CMK (cell line): Measurements from ENCODE around the gene B3GAT1.

Experiments used
- DNase-seq: peaks from one replicate; pipeline ENCODE4 v3.0.0-alpha.2; 2010; ENCODE audit warnings: low read depth

B3GAT1 gene

DNA sequence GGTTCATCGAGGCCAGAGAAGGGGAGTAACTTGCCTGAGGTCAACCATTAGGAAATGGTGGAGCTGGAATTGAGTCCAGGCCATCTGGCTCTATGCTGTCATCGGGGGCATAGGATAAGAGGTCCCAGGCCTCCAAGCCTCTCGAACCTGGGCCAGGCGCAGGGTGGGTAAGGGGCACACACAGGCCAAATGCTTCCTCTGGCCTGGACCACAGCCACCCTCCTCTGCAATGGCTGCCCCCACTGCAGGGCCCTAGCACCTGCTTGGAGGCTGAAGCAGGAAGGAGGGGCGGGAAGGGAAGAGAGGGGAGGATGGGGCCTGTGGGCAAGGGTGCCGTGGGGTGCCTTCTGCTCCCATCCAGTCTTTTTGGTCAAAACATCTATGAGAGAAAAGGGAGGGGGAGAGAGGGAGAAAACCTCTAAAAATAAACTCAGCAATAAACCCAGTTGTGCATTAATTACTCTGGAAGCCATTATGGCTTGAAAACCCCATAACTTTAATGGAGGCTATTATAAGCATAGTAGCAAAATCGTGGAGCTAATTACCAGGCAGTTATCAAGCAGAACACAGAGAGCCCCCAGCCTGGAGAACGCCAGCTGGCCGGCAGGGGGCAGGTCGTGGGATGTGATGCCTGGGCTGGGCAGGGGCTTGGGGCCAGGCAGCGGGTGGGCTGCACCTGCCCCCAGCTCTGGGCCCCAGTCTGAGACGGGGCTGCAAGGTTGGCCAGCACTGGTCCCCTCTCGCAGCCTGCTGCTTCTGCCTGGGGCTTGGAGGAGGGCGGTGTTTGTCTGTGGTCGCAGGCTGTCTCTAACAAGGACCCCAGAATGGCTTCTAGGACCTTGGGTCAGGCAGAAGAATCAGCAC lies 21.1 kb downstream of the B3GAT1 start:
- DNase-seq: no peak

DNA sequence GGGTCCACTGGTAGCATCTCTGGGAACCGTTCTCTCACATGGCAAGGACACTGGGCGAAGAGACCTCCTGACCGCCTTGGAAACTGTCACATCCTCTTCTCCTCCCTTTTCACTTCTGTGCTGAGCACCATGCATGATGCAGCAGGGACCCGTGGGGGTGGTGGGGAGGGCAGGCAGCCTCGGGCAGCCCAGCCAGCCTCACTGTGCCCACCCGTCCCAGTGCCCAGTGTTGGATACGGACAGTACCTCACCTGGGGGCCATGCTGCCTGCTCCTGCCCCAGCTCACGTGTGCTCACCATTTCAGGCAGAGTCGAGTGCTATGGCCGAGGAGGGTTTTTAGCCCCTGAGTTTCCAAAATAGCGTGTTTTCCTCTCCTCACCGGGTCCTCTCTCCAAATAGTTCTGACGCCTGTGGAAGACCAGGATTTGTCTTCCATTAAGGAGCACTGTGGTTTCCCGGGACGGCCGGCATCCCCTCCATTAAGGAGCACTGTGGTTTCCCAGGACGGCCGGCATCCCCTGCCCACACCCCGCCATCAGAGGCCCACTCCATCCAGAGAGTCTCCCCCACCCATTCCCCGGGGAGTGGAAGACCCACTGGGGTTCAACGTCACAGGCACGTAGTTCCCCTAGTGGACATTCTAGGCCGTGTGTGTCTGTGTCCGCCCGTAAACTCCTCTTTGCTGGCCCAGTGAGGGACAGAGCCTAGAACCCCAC lies 22.4 kb downstream of the B3GAT1 start:
- DNase-seq: no peak

DNA sequence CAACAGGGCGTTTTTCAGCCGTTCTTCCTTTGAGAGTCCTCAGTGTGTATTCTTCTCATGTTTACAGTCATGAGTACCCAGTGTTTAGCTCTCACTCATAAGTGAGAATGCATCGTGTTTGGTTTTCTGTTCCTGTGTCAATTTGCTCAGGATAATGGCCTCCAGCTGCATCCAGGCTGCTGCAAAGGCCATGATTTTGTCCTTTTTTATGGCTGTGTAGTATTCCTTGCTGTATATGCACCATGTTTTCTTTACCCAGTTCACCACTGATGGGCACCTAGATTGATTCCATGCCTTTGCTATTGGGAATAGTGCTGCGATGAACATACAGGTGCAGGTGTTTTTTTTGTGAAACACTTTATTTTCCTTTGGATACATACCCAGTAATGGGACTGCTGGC lies 23.5 kb downstream of the B3GAT1 start:
- no peak for DNase-seq

DNA sequence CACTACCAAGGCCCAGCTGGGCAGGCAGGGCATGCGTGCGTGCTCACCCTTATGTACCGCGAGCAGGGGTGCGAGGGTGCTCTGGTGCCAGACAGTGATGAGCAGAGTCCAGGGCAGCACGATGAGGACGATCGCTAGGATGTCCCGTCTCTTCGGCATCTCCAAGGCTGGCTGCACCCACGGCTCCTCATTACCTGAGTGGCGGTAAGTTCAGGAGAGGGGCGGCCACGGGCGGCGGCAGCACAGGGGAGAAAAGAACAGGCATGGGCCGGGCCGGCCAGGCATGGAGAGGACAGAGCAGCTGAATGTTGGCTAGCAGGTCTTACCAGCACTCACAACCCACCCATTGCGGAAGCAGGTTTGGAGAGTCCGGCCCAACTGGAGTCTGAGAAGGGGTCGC lies 24.5 kb downstream of the B3GAT1 start:
- no peak for DNase-seq

DNA sequence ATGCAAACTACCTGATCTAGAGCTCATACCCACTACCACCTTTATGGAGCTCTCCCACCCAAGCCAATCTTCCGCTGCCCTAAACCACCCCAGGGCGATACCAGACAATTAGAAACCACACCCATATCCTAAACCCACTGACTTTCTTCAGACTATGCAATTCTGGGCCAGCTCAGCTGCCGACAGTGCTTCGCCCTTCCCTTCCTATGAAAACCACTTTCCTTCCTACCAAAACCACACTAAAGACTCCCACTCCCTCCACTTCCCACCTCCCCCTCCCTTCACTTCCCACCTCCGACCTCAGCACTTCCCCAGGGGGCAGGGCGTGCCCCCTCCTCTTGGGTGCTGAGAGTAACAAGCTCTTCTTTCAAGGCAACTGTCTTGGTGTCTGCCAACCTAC lies 25.1 kb downstream of the B3GAT1 start:
- peak; percentile 3 for DNase-seq

DNA sequence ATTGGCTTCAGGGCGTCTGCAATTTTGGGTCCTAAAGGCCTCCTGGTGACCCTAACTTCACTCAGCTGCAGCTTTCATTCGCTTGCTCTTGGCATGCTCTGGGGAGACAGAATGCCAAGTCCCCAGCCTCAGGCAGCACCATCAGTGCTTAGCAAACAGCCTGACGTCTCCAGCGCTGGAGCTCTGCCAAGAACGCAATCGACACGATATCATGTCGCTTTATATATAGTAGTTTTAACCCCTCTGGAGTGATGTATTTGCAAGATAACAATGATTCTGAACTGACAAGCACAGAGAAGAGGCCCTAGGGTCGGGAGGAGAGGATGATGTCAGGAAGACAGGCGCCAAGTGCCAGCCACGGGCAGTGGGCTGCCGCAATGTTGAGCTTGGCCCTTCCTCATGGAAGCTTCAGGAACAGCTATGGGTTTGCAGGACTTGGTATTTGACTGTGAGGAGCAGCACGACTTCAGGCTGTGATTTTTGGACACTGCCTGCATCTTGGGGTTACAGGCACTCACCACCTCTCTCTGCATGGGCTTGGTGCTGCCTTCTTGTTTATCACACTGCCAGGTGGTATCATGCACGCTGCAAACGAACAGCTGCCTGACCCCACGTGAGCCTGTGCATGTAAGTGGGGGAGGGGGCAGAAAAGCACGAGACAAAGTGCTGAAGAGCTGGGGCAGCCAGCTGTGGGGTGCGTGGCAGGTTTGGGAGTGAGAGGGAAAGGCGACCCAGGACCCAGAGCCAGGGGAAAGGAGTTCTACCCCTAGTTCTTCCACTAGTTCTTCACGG lies 26.1 kb downstream of the B3GAT1 start:
- DNase-seq: no peak

DNA sequence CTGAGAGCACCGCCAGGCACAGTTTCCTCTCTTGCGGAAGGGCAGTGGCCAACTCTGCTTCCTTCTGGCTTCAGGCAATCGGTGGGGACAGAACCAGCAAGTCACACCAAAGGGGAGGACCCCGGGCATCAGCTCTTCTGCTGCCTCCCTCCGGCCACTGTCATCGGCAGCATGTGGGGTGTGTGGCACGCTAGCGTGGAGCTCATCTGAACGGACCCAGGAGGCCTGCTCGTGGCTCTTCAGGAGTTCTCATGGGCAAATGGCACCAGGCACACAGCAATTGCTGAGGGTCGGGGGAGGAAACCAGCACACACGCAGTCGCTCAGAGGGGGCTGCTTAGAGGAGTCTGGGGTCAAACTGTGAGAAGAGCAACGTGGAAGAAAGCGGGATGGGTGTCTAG lies 26.9 kb downstream of the B3GAT1 start:
- no peak for DNase-seq

DNA sequence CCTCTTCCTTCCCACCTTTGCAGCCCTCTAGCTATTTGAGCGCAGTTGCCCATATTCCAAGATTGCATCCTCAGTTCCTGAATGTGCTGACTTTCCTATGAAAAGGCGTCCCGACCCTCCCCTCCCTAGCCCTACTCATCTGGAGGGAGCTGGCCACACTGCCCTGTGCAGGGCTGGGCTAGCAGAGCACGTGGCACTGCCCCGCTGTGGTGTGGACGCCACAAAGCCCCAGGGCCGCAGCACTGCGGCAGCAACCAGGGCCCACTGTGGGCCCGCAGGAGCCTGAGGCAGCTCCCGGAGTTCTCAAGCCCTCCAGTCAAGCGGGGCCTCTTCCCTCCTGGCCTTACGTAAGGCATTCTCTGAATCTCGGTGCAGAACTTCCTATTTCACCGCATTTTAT lies 27.6 kb downstream of the B3GAT1 start:
- DNase-seq: no peak

DNA sequence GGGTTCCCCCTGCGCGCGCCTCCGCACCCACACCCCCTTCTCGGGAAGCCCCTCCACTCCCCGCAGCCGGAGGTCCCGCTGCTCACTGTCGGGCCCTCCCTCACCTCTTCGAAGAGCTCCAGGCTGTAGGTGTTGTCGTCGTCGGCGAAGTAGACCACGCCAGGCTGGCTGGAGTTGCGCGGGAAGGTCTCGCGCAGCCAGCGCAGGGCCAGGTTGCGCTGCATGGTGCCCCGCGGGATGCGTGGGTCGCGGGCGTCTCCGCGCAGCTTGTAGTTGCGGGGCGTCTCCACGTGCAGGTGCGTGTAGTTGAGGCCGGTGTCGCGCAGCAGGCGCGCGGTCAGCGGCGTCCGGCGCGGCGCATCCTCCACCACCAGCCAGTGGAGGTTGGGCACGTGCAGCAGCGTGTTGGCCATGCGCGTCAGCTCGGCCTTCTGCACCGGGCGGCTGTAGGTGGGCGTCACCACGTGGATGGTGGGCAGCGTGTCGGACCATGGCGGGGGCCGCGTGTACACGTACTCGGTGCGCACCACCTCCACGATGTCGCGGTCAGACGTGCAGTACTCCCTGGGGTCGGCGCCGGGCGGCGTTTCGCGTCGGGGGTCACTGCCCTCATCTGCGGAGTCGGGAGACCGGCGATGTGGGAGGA lies 28.3 kb downstream of the B3GAT1 start:
- no peak for DNase-seq

DNA sequence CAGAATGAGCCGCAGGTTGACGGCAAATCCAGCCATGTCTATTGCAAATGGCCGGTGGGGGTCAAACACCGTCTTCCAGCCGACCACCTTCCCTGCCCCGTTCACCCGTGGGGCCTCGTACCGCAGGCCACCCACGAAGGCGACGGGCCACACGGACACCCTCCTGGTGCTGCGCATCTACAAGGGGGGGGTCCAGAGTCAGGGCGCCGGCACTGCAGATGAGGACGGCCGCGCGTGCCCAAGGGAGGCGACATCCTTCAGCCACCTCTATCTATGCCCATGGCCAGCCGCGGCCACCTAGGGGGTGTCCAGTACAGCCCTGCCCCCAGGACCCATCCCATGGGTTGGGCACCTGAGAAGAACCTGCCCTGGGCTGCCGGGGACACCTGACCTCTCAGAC lies 29.2 kb downstream of the B3GAT1 start:
- no peak for DNase-seq

DNA sequence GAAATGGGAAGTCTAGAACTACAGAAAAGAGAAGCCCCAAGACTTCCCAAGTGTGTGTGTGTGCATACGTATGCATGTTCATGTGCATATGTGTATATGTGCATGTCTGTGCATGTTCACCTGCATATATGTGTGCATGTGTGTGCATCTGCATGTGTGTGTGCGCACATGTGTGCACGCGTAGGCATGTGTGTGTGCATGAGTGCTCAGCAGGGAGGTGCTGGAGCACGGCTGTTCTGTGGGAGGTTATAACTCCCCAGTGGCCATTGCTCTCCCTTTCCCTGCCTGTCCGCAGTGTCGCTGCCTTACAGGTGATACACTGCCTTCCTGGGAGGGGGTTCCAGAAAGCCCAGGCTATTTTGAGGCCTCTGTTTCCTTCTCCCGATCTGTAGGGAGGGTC lies 29.8 kb downstream of the B3GAT1 start:
- DNase-seq: no peak

DNA sequence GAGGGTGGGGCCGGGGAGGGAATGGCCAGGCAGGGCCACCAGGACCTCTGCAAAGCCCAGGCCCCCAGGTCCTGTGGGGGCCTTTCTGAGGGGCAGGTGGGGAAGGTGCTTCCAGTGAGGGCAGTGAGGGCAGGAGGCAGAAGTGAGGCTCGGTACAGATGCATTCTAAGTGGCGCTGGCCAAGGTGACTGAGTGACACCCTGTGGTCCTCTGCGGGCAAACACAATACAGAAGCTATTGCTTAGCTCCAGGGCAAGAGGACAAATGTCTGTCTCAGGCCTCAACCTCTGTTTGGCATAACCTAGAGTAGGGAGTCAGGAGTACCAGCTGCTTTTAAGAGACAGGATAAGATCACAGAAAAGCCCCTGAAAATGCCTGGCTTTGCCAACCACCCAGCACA lies 31.3 kb downstream of the B3GAT1 start:
- no peak for DNase-seq

DNA sequence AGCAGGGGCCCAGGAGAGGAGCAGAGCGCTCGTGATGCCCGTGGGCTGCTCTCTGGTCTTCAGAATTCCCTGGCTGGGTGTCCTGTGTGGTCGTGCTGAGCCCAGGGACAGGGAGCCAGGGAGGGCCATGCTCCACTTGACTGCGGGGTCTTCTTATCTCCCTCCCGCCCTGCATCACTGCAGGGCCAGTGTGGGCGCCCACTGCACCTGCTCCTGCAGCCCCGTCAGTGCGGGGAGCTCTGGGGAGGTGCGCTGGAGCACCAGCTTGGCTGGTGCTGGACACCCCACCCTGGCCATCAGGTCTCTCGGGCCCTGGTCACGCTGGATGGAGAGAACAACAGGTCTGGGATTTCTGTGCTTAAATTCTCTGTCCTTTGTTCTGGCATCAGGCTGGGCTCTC lies 31.8 kb downstream of the B3GAT1 start:
- no peak for DNase-seq

DNA sequence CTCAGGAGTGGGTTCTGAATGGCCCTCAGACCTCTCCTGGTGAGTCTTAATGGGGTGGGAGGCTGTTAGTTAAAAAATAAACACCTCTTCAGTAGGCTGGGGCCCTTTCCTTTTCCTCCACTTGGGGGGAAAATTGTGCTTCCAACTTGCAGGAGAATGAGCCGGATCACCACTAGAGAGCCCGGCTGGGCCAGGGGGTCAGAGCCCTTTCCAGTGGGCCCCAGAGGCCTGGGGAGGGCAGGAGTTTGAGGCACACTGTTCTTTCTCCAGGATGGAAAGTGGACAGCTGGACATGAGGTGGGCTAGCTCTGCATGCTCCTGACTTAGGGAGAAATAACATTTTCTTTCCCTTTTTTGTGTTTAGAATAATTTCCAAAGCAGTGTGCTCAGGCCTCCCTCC lies 32.8 kb downstream of the B3GAT1 start:
- DNase-seq: no peak

DNA sequence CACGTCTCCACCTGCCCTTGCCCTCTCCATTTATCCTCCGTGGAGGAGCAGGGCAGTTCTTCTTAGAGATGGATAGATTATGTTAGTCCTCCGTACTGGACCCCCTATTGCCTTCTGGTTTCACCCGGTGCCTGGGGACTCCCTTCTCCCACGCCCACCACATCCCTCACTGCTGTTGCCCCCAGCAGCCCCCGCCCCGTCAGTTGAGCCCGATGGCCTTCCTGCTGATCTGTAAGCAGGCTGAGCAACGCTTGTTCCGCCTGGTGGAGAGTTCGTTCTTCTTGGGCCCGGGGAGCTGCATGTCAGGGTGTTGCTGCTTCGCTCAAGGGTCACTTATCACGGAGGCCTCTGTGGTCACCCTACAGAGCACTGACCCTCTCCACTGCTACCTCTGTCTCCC lies 34.2 kb downstream of the B3GAT1 start:
- no peak for DNase-seq

DNA sequence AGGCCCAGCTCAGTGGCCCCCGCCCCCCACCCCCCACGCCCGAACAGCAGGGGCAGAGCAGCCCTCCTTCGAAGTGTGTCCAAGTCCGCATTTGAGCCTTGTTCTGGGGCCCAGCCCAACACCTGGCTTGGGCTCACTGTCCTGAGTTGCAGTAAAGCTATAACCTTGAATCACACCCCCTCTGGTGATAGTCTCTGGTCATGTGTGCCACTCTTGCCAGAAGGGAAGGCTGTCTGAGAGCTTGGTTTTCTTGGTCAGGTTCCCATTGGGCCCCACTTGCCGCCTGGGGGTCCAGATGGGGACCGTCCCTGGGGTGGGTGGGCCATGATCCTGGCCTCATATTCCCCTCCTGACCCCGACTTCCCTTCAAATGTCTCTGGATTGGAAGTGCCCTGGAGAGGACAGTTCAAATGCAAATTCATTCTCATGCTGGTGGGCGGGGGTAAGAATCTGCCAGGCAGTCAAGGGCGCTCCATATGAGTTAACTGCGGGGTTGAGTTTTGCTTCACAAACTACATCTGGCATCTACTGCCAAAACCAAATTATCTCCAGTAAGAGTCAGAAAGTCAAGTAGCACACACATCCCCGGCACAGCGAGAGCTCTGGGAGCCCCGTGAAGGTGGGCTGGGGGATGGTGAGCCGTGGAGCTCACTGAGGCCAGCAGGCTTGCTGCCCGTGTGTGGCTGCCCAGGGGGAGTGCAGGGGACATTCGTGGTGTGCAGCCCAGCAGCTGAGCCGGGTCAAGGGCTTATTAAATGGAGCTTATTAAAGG lies 35.7 kb downstream of the B3GAT1 start:
- DNase-seq: no peak

DNA sequence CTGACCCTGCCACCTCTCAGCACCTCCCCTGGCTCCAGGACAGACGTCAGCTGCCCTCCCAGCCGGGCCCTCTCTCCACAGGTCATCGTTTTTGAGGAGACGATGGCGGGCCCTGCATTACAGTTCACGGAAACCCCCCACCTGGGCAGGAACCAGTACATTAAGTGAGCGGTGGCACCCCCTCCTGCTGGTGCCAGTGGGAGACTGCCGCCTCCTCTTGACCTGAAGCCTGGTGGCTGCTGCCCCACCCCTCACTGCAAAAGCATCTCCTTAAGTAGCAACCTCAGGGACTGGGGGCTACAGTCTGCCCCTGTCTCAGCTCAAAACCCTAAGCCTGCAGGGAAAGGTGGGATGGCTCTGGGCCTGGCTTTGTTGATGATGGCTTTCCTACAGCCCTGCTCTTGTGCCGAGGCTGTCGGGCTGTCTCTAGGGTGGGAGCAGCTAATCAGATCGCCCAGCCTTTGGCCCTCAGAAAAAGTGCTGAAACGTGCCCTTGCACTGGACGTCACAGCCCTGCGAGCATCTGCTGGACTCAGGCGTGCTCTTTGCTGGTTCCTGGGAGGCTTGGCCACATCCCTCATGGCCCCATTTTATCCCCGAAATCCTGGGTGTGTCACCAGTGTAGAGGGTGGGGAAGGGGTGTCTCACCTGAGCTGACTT lies 37.0 kb downstream of the B3GAT1 start:
- DNase-seq: no peak

DNA sequence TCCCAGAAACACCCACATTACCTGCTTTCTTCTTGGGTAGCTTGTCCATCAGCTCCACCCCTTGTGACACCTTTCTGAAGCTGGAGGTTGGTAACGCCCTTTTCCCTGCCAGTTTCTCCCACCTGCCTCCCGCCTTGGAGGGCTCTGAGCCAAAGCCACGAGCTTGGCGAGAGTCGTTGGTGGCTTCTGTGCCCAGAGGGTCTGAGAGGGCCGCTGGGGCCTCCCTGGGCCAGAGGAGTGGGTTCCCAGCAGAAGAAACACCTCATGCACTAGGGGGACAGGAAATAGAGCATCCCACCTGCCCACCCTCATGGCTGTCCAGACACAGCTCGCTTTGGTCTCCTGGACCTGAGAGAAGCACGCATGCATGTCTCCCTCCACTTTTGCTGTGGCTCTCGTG lies 37.9 kb downstream of the B3GAT1 start:
- no peak for DNase-seq

DNA sequence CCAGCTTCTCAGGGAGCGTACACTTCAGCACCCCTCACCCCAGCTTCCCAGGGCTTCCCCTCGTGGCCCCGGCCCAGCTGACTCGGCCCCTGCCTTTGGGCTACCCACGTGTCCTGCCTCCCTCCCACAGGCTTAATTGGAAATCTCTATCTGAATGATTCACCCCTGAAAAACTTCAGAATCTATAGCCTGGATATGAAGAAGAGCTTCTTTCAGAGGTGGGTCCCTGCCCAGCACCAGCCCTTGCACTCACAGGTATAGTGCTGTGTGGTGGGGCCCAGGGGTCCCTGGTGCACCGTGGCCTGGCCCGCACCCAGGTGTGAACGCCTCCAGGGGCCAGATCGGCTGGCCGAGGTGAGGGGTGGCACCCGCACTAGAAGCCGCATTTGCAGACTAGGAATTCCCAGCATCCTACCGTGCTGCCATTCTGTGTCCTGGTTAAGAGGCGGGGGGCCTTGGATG lies 38.4 kb downstream of the B3GAT1 start:
- no peak for DNase-seq

DNA sequence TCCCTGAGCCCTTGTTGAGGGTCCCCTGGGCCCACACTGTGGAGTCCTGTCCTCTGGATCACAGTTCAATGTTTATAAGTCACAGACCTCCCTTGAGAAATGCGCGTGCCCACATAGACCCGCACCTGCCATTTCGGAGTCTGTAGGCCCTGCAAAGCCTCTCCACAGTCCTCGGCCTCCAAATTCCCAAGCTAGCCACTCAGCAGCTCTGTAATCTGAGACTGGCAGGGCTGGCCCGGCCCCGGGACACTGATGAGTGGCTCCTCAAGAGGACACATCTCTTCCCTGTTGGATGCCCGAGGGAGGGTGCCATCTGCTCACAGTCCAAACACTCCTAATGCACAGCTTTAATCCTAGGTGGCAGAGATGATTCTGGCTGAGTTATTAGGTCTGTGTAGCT lies 39.1 kb downstream of the B3GAT1 start:
- DNase-seq: no peak

DNA sequence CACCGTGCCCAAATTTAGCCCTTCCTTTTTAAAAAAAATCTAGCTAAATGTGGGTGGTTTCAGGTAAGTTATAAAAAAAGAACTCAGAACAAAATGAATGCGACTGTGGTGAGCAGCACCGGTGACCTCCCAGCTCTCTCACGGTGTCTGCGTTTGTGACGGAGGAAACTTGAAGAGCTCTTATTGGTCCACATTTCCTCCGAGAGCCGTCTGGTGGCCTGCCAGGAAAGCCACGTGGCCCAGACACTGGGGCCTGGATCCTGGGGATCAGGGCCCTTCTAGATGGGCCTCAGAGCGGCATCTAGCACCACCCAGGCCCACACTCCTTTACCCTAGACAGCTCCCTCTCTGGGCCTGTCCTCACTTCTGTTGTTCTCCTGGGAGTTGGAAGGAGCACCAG lies 39.5 kb downstream of the B3GAT1 start:
- DNase-seq: no peak
